Psoas muscle (tissue), 8 donors: ENCODE measurements around the gene AGRN. TPM values are rescaled to one million over a fixed set of nuclear protein-coding genes. Genes with fewer than 3 reads are reported as not detected.

Source experiments
- ATAC-seq, 4 donors: fragments of 200-7000 bp; cut with Tn5 transposase; one replicate each; pipeline ENCODE4 v1.9.1; 2020; ENCODE audit warnings: moderate library complexity in 3 of 4, mild to moderate bottlenecking in 2 of 4
- DNase-seq, 2 donors: peaks; one replicate each; pipeline ENCODE4 v3.0.0-alpha.2; 2020
- H3K27ac ChIP-seq: fragments of 200-600 bp; one replicate; pipeline ENCODE4 v1.8.0; 2022
- H3K27me3 ChIP-seq, 3 donors: fragments of 200-600 bp in 1 of 3; one replicate each; pipeline versions ENCODE4 v1.6.1 to v1.8.0; 2013 to 2022; ENCODE audit warnings: low read length in 2 of 3, mild to moderate bottlenecking in 2 of 3, moderate library complexity in 1 of 3; ENCODE audit not compliant: insufficient read depth in 3 of 3
- H3K36me3 ChIP-seq, 2 donors: fragments of 200-600 bp in 1 of 2; one replicate each; pipeline versions ENCODE4 v1.6.1 to v1.8.0; 2013 to 2022; ENCODE audit warnings: low read depth in 1 of 2, mild to moderate bottlenecking in 1 of 2, moderate library complexity in 1 of 2; ENCODE audit not compliant: insufficient read depth in 1 of 2
- H3K4me1 ChIP-seq: fragments of 200-600 bp; one replicate; pipeline ENCODE4 v1.8.0; 2022
- H3K4me3 ChIP-seq: fragments of 200-600 bp; one replicate; pipeline ENCODE4 v1.8.0; 2022; ENCODE audit warnings: mild to moderate bottlenecking
- H3K9me3 ChIP-seq: fragments of 200-600 bp; one replicate; pipeline ENCODE4 v1.8.0; 2022
- CTCF ChIP-seq: fragments of 200-600 bp; IDR thresholded peaks from one replicate; pipeline ENCODE4 v1.8.0; 2022; ENCODE audit warnings: antibody characterized with exemption
- WGBS, 3 donors: extraction: QIAGEN DNeasy Blood & Tissue Kit; methylation state at CpG; one replicate each; pipeline versions ENCODE4 v1.1.6 to v1.1.7; 2013; 5-methylcytosine and 5-hydroxymethylcytosine counted together
- intact Hi-C, 2 donors: fragments of 100-400 bp; cut with DNase I; formaldehyde crosslinking; loops; one replicate each; pipeline versions ENCODE4 v1.11.0 to v1.14.2; 2022
- polyA plus RNA-seq, 3 donors: library from polyadenylated mRNA; stranded (reverse); fragments of 200-250 nt; gene quantifications; one replicate each; pipeline ENCODE4 v1.2.3, GENCODE V29; 2013
- total RNA-seq, 4 donors: library from RNA; stranded (reverse); fragmentation: NEBNext Ultra II Directional in 2 of 4; extraction: Animal tissue kit (Norgen Biotek cat#: 25700) in 2 of 4; gene quantifications; one replicate each; pipeline versions ENCODE4 v1.2.1 to v1.2.4, GENCODE V29; 2021 to 2023
- donor health status: healthy with polysubstance abuse.
- donor health status: DM: no; HTN: no; CAD: no; lungs with moderate emphysema.
- donor health status: Bipolar disorder and iron deficiency.
- donor health status: healthy.
- donor health status: DM: yes; HTN: yes; CAD: no.
- donor health status: DM: no; HTN: no; CAD: no.
- donor health status: DM: no; HTN: no; CAD: no.
- donor health status: DM: yes; HTN: yes; CAD: no.

Gene AGRN
- total and polyA plus RNA-seq, 7 donors = 1.3 to 5.4 (median 3.4) TPM

- DNase-seq = no peak
- intact Hi-C loops = no loop called here
- no peaks in the 10 kb centered on the region for H3K4me1 ChIP-seq
- 94 to 95% (median 95%) methylated on average over 29 of the region's 29 CpGs for WGBS, 3 donors
- no peak for ATAC-seq
- no peak overlapping the region for H3K4me3 ChIP-seq
- no peak for TF ChIP-seq CTCF
- no peak overlapping the region for H3K27ac ChIP-seq
- H3K27me3 ChIP-seq = peaks cover 0 to 4% (median 3%) of the 10 kb centered on the region in 3 donors
- H3K9me3 ChIP-seq = no peaks in the 10 kb centered on the region
- no peaks in the 10 kb centered on the region for H3K36me3 ChIP-seq
Measured at GRCh38 chr1:1052003-1052840, 32.3 kb downstream of the AGRN start.

GRCh38 chr1:1053022-1053421 is 33.1 kb downstream of the AGRN start:
- intact Hi-C loops = no loop called here
- no peaks in the 10 kb centered on the region for H3K9me3 ChIP-seq
- H3K4me1 ChIP-seq = no peaks in the 10 kb centered on the region
- peaks cover 0 to 12% (median 3%) of the 10 kb centered on the region in 3 donors for H3K27me3 ChIP-seq
- DNase-seq (no peak), ATAC-seq (no peak)
- no peak overlapping the region for H3K4me3 ChIP-seq
- no peak overlapping the region for H3K27ac ChIP-seq
- no peak for TF ChIP-seq CTCF
- H3K36me3 ChIP-seq = no peaks in the 10 kb centered on the region
- WGBS, 3 donors = 88 to 95% (median 90%) methylated on average over 15 of the region's 15 CpGs

GRCh38 chr1:1053682-1054081 is 33.8 kb downstream of the AGRN start:
- TF ChIP-seq CTCF = no peak
- DNase-seq = no peak
- Histone ChIP-seq H3K36me3 (no peaks in the 10 kb centered on the region), H3K9me3 (no peaks in the 10 kb centered on the region), H3K4me1 (no peaks in the 10 kb centered on the region), H3K27me3 (peaks cover 0 to 19% (median 7%) of the 10 kb centered on the region in 3 donors), H3K4me3 (no peak overlapping the region), H3K27ac (no peak overlapping the region)
- intact Hi-C loops = no loop called here
- WGBS, 3 donors = 79 to 88% (median 87%) methylated on average over 18 of the region's 18 CpGs
- ATAC-seq = no peak

GRCh38 chr1:1054099-1054700 is 34.3 kb downstream of the AGRN start:
- 90 to 91% (median 90%) methylated on average over 15 to 18 of the region's 18 CpGs for WGBS, 3 donors
- no peak for DNase-seq
- H3K4me1 ChIP-seq = no peaks in the 10 kb centered on the region
- intact Hi-C loops = no loop called here
- H3K9me3 ChIP-seq = no peaks in the 10 kb centered on the region
- no peak for ATAC-seq
- no peak overlapping the region for H3K27ac ChIP-seq
- TF ChIP-seq CTCF = no peak
- no peaks in the 10 kb centered on the region for H3K36me3 ChIP-seq
- no peak overlapping the region for H3K4me3 ChIP-seq
- peaks cover 0 to 24% (median 7%) of the 10 kb centered on the region in 3 donors for H3K27me3 ChIP-seq
